T follicular helper cell (primary cell): ENCODE data around the gene SYT6.

Source experiments
- DNase-seq: peaks from one replicate; pipeline ENCODE4 v3.0.0-alpha.2; 2020; ENCODE audit warnings: low read depth

SYT6 gene

DNA sequence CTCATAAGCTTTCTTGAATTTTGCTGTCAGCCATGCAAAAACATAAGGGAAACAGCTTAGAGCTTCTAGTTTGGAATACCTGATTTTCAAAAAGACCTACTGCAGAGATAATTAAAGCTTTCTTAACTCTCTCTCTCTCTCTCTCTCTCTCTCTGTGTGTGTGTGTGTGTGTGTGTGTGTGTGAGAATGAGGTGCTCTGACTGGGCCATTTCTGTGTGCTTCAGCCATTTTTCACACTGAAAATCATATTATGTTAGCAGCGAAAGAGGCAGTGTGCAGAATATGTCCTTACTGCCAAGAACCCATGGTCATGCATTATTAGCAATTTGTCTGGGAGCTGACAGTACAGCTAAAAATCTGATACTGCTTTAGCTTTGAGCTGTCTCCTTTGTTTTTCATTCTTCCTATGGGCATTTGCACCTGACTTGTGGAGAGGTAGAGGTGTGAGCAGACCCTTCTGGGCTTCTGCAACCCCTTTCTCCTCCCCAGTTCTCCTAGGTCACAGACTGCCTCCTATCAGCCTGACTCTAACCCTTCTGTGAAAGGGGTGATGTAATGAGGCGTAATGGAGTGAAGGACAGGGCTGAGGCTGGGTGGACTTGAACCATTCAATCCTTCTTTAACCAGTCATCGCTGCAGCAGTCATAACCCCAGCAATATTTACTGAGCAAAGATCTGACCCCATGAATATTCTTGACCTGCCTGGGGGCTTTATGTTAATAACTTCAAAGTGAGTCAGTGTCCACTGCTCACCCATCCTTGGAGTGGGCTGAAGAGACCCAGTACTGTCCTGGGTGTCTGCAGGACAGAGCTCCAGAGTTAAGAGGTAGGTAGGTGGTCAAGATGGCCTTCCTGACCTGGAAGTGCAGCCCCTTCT, 61.2 kb downstream of the SYT6 start:
- DNase-seq, result no peak

DNA sequence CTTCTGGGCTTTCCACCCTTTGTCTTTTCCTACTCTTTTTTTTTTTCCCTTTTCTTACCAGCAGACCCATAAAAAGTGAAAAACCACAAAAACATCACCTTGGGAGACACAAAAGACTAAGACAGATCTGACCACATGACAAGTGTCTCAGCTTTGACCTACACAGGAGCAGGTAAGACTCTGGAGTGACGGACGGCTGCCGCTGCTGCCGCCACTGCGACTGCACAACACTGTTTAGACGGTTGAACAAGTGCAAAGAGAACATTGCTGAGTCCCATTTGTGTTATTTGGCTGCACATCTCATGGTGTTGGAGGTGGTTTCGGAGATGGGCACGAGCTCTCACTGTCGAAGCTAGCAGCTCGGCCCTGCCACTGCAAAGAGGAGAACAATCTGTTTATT, 62.0 kb downstream of the SYT6 start:
- DNase-seq, result no peak

DNA sequence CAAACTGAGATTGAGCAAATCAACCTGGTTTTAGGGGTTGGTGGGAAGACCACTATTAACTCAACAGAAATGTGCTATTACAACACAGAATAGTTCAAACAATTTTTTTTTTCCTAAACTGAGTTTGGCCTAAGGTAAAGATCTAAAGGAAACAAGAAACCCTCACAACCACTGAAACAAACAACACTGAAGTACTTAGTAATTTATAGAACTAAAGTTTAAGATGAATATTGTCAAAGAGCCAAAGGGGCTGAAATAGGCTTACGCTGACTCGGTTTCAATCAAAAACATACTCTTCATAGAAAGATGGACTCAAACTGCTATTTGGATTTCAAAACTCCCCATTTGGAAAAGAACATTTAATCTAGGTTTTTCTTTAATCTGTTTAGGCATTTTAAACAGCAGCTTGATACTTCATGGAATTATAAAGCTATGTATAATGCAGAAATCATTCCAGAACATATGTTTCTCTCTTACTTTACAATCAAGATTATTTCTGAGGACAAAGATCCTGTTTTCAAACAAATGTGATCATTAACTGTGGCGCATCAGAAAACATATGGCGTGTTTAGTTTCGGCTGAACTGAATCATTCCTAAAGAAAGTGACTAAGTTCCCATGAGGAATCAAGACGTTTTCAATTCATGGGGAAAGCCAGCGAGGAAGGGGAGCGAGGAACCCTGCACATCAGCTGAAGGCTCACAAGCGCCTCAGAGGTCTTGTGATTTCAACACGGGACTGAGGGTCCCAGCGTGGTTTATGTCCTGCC, 62.7 kb downstream of the SYT6 start:
- no peak for DNase-seq

DNA sequence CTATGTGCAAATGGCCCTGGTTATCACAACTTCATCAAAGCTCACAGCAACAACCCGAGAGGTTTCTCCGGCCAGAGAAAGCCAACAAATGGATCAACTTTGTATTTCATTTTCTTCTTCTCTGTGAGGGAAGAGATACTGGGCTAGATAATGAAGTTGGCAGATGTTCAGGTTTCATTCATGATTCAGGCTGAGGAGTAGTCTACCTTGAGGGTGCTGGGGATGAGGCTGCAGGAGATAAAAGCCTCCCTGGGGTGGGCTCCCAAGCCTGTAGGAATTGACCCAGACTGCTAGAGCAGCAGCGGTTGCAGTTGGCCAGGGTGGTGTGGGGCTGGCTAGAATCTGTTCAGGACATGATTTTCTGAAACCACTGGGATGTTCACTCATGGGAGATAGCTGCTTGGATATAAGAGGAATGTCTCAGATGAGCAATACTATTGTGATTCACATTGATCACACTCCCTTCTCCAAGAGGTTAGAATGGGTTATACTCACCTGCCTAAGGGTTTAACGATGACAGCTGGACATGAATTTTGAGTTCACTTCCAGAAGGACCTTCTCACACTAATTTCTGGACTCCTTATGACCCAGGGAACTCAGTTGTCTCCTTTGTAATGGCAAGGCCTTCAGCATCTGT, 64.0 kb downstream of the SYT6 start:
- DNase-seq, result no peak

DNA sequence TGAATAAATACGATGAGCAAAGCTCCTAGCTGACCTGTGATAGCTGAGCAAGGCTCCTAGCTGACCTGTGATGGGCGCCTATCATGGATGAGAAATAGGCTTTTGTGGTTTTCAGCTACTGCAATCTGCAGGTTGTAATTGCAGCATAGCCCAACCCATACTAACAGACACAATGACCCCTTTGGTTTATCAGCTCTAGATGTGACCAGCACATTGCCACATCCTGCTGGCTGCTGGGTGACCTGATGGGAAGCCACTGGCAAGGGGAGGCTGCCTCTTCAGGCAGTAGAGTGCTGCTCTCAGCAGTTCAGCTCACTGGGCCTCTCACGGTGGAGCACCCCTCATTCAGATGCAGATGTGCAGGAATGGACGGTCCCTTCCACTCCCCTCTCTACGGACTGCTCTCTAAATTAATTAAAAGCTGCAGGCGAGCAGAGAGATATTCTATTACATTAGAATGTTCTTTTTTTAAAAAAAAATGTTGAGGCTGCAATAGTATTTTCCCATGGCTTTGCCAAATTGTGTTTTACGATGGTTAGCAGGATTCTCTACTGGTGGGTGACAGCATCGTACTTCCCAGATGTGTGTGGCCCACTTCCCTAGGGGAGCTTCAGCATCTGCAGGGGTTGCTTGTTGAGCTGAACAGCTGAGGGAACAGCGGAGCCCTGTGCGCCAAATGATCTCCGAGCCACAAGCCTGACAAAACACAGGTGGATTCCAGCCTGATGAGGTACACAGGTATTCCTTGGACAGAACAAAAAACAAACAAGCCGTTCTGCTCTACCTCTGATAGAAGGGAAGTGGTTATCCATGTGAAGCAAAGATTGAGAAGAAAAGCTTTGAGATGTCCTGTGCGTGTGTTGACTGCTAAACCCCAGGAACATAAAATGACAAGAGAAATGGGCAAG, 65.0 kb downstream of the SYT6 start:
- no peak for DNase-seq

DNA sequence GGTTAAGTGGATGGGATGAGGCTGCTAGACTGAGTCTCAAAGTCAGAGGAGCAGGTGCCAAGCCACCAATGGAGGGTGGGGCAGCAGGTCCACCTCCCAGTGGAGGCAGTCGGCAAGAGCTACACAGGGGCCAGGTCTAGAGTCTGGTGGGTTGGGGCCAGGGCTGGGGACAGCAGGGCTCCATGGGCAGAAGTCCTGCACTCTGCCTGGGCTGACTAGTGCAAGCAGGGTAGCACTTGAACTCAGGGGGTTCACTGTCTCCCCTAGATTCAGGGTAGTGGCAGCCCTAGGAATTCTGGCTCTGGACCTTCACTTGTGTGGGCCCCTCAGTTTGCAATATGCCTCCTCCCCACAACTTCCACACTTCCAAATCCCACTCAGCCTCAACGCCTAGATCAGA, 66.2 kb downstream of the SYT6 start:
- no peak for DNase-seq

DNA sequence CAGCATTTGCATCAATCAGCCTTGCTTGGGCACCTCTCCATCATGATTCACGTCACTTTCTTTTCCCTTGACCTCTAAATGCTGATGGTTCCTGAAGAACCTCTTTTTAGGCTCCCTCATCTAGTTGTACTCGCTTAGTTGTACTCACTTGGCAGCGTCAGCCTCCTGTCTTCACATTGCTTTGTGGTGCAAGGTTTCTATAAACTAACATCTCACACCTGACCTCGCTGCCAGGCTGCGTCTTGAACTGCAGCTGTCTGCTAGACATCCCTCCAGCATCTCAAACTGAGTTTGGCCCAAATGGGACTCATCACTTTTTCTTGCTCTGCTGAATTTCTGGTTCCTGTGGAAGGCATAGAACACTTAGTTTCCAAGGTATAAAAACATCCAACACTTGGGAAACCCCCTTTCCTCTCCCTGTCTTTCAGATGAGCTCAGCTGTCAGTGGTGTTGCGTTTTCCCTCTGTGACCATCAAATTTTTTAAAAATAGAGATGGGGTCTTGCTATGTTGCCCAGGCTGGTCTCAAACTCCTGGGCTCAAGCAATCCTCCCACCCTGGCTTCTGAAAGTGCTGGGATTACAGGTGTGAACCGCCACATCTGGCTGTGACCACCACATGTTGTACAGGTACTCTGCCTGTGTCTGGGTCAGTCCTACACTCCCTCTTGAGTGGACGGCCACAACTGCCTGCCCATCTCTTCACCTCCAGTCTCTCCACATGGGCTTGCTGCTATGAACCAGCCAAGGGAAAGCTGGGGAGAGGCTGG, 66.9 kb downstream of the SYT6 start:
- DNase-seq, result no peak

DNA sequence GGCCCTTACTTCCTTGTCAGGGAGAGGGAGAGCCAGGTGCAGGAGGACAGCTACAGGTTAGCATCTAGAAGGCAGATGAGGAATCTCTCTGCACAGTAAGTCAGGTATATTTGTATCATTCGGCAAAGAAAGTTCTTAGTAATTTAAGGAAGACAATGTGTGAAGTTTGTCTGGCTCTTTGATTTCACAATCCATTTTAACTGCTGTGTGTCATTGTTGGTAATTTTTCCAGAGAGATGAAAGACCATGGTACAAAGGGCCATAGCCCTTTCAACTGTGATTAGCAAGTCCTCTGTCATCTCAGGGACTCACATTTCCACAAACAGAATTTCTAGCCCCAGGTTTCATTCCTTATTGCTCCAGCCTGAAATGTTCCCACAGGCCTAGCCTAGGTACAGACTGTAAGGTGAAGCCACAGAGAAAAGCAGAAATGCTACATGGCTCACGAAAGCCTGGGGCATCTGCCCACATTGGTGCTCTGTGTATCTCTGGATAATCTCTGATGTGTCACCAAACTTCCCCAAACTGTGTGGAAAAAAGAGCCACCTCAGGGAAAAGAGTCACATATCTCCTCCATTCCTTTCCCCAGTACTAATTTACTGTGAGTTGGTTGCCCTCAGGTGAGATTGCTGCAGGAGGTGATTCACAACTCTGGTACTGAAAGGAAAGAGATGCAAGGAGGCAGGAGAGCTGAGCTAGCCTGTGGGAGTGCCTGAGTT, 70.6 kb downstream of the SYT6 start:
- no peak for DNase-seq

DNA sequence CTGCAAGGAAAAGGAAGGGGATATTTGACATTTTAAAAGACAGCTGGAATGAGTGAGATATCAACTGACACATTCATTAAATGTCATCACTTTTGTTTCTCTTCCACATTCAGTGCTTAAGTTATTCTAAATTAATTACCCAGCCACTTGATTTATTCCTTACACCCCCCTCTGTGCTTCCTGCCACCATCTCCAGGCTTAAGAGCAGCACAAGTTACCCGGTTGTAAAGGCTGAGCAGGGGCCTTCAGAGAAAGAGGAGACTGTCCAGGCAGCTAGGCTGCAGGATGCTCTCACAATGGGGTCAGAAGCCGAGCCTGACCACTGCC, 71.4 kb downstream of the SYT6 start:
- DNase-seq, result no peak

DNA sequence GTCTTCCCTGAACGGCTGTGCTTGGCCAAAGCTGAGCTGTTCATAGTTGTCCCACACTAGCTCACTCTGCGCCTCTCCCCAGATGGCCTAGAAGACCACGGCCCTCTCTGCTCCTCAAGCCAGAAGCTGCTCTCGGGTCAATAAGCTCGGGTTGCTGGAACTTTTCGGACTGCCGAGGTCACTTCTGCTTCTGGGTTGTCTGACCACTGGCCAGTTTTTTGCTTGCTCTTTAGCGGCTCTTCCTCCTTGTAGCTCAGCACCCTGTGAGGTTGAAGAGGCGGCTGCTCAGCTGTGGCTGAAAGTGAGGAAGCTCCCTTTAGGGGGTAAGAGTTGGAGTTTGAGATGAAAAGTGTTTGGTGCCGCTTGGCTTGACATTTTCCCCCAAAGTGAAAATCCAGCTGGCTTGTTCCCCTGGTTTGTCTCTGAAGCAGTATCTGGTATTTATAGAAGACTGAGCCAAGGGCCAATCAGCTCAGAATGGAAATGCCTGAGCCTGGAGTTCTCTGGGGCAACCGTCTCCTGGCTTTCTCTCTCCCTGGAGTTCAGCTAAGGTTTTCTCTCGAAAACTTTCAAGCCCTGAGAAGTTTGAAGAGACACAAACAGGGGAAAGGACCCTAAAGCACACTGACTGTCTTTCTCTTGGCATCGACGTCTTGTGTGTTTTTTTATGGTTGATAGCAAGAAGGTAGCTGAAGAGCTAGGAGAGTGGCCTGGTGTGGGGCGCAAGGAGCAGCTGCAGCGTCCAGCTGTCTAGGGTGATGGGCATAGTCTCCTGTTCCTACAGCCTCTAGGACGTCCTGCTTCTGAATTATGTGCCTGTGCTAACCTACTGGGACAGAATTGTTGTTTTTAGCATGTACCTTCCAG, 72.0 kb downstream of the SYT6 start:
- no peak for DNase-seq

DNA sequence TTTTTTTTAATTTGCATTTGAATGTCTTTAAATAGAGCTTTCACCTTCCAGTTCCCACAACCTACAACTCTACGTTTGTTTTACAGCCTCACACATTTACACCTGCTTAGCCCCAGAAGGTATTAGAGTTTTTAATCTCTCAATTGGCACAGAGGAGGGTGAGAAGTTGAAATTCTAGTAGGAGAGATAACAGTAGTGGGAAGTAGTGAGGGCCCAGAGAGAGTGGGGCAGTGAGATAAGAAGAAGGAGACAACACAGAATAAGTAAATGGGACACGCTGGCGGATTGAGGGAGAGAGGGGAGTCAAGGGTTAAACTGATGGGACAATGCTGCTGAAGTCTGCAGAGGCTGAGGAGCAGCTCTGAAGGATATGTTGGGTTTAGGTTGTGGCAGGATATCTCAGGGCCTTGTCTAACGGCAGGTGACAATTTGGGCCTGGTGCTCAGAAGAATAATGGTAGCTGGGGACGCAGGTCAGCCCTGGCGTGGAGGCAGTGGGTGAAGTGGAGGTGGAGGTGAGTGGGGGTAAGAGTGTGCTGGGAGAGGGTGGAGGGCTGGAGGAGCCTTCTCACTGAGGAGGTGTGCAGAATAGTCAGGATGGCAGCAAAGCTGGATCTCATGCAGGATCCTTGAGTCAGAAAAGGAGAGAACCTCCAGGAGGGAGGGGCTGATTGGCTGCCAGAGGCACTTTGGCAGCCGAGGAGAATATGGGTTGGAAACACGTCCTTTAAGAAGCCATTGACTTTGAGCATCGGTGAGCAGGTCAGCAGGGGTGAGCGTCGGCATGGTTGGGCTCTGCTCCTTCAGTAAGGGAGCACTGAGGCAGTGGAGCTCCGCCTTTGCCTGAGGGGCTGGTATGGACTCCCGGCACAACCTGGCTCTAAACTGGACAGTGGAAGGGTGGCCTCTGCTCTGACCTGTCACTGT, 72.9 kb downstream of the SYT6 start:
- DNase-seq, result no peak

DNA sequence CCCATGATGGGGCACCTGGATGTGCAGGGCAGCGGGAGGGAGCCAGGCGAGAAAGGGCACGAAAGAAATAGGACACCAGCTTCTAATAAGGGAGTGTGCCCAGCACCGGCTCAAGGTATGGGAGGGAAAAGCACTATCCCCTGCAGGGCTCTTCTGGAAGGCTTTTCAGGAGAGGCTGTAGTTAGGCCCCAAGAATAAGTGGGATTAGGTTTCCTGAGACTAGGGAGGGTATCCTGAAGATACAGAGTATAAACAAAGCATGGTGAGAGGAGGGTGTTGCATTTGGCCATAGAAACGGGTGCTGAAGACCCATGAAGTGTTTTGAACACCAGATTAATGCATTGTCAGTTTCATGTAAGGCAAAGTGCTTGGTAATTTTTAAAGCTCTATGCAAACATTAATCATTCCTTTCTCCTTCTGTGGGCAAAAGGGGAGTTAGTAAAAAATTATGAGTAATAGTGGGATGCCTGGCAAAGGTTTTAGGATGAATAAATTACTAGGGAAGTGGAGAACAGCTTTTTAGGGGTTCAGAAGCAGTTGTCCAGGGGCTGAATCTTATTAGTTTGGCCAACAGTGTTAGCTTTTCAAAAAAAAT, 74.0 kb downstream of the SYT6 start:
- DNase-seq, result no peak

DNA sequence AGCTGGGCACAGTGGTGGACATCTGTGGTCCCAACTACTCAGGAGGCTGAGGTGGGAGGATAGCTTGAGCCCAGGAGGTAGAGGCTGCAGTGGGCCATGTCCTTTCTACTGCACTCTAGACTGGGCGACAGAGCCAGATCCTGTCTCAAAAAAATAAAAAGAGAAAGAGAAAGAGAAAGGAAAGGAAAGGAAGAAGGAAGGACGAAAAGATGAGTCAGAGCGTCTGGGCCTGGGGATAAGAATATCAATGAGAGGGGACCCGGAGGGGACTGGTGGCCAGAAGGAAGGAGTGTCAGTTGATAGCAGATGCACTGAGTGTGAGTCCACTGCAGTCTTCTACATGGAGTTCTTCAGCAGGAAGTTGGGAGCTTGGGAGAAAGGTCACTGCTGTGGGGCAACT, 75.6 kb downstream of the SYT6 start:
- no peak for DNase-seq

DNA sequence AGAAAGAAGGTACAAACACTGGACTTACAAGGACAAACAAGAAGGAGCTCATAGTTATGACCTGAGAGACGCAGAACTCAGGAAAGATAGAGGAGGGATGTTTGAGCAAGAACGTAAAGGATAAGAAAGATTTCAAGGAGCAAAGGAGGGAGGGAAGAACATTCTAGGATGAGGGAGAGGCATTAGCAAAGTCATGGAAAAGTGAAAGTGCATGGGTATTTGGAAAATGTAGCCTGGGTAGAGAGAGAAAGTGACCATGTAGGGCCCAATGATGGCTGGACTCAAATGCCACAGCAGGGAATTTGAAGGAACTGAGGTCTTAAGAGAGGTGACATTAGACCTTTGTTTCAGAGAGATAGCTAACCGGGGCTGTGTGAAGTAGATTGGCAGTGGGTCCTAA, 76.5 kb downstream of the SYT6 start:
- no peak for DNase-seq

DNA sequence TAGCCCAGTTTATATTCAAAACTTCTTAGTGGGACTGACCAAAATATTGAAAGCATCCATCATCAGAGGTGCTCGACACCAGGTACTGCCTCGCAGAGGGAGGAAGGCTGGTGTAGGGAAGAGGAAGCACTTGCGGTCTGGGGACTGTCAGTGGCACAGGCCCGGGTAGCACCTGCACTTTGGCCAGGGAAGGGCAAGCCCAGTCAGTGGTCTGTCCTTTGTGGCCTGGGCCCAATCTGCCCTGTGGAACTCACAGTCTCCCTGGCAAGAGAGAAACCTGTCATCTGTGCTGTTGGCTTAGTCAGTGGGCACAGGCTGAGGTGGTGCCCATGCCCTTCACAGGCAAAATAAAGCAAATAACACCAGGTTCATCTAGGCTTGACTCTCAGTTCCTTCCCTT, 77.4 kb downstream of the SYT6 start:
- DNase-seq, result no peak

DNA sequence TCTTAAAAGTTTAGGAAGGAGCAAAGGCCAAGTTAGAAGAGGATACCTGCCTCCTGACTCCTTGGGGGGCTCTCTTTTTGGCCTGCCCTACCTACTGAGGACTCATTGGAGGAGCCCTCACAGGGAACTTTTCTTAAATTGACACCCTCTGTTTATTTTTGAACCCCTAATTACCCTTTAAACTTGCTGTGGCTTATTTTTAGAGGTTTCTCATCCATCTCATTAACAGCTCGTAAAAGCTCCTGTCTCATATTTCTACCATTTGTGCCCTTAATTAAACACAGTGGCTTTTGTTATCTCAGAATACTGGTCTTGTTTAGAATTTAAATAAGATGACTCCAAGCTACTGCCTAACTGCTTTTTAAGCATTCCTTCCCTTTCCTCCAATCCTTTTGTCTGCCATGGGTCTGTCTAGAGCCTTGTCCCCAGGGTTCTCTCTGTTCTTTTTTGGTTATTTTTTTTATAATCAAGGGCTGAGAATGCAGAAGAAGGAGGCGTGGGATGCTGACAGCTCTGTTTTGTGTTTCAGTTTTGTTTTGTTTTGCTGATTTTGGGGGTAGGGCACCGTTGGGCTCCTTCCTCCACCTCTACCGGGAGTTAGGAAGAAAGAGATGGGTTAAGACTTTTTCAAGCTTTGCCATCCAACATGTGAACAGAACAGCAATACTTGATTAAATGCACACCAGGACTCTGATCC, 78.0 kb downstream of the SYT6 start:
- DNase-seq, result no peak

DNA sequence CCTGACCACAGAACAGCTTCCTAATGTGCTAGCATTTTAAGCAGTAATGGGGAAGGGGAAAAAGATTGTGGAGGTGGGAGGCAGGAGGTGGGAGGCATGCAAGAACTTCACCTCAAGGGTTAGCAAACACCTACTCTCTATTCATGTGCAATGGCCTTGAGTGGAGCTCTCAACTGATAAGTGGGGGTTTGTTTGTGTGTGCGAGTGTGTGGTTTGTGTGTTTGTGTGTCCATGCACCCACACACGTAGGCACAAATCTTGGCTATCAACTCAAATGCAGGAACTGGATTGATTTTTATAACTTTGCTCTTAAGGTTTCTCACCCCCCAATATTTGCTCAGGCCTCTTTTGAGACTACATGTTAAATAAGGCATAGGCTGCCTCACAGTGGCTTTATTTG, 78.6 kb downstream of the SYT6 start:
- no peak for DNase-seq
